H1 (cell line): ENCODE measurements around the gene CADPS.

Experiments
- CEBPB ChIP-seq: IDR thresholded peaks from 2 replicates; pipeline ENCODE4 v1.6.1; 2012; ENCODE audit warnings: low read depth, low read length
- EP300 ChIP-seq, 2 experiments: IDR thresholded peaks; 1 replicate in 1 of 2; 2 replicates in 1 of 2; pipeline ENCODE4 v1.6.1; 2011 to 2012; ENCODE audit warnings: low read depth in 2 of 2, low read length in 2 of 2, mild to moderate bottlenecking in 2 of 2, borderline replicate concordance in 1 of 2, inconsistent platforms in 1 of 2, moderate library complexity in 1 of 2
- JUND ChIP-seq: IDR thresholded peaks from 2 replicates; pipeline ENCODE4 v1.6.1; 2011; ENCODE audit warnings: mild to moderate bottlenecking, improper control_type of control experiment, low read length
- RFX5 ChIP-seq: IDR thresholded peaks from 2 replicates; pipeline ENCODE4 v1.6.1; 2011; ENCODE audit warnings: low read depth, low read length, improper control_type of control experiment, borderline replicate concordance
- TEAD4 ChIP-seq: IDR thresholded peaks from 2 replicates; pipeline ENCODE4 v1.6.1; 2012; ENCODE audit warnings: low read depth, low read length, inconsistent platforms, mixed read lengths
- YY1 ChIP-seq: IDR thresholded peaks from 2 replicates; pipeline ENCODE4 v1.6.1; 2011; ENCODE audit warnings: low read depth, mild to moderate bottlenecking, low read length
- ZNF274 ChIP-seq: IDR thresholded peaks from 2 replicates; pipeline ENCODE4 v1.7.0; 2012; ENCODE audit warnings: low read length, borderline replicate concordance; ENCODE audit errors: extremely low read depth
- TF ChIP-seq, protein P1 (sequence below), 3 experiments: IDR thresholded peaks; 1 replicate in 2 of 3; 2 replicates in 1 of 3; pipeline versions ENCODE4 v1.5.1 to v1.6.1; 2011; ENCODE audit warnings: low read length in 3 of 3, mild to moderate bottlenecking in 3 of 3, inconsistent platforms in 2 of 3, low read depth in 1 of 3, moderate library complexity in 1 of 3; ENCODE audit not compliant: insufficient read depth in 1 of 3; ENCODE audit errors: control extremely low read depth in 1 of 3
- TF ChIP-seq, protein P2 (sequence below): IDR thresholded peaks from 2 replicates; pipeline ENCODE4 v1.6.1; 2011; ENCODE audit warnings: low read depth, mild to moderate bottlenecking, low read length; ENCODE audit not compliant: insufficient read depth

DNA sequence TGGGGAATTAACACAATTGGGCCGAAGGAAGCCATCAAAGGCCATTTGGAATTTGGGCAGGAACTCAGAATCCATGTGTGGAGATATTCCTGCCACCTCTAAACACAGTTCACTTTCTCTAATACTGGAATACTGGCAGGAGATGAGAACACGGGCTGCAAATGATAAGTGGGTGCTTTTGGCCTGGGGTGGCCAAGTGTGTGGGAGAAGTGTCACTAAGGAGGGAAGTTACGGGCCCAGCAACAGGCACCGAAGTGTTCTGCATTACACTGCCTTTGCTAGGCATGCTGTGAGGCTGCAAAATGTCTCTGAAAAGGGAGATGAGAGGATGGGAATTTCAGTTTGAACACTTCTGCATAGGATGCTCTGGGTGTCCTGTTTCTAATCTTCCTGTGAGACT, 412.4 kb downstream of the CADPS start:
- TF ChIP-seq, protein P1, sequence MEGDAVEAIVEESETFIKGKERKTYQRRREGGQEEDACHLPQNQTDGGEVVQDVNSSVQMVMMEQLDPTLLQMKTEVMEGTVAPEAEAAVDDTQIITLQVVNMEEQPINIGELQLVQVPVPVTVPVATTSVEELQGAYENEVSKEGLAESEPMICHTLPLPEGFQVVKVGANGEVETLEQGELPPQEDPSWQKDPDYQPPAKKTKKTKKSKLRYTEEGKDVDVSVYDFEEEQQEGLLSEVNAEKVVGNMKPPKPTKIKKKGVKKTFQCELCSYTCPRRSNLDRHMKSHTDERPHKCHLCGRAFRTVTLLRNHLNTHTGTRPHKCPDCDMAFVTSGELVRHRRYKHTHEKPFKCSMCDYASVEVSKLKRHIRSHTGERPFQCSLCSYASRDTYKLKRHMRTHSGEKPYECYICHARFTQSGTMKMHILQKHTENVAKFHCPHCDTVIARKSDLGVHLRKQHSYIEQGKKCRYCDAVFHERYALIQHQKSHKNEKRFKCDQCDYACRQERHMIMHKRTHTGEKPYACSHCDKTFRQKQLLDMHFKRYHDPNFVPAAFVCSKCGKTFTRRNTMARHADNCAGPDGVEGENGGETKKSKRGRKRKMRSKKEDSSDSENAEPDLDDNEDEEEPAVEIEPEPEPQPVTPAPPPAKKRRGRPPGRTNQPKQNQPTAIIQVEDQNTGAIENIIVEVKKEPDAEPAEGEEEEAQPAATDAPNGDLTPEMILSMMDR (IDR thresholded peaks at IDR 0.05; ENCODE audit: control extremely low read depth in 1 of 3, insufficient read depth in 1 of 3, low read depth in 1 of 3, low read length in 3 of 3) = no peak
- TF ChIP-seq, protein P2, sequence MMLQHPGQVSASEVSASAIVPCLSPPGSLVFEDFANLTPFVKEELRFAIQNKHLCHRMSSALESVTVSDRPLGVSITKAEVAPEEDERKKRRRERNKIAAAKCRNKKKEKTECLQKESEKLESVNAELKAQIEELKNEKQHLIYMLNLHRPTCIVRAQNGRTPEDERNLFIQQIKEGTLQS = no peak
- TF ChIP-seq ZNF274 (no peak), TEAD4 (no peak), YY1 (no peak), CEBPB (no peak), JUND (no peak), RFX5 (no peak), EP300 (IDR thresholded peaks at IDR 0.05; ENCODE audit: borderline replicate concordance in 1 of 2, low read depth in 2 of 2, low read length in 2 of 2) (no peak)
